ENCODE data around the gene CABCOCO1. TPM values are rescaled to one million over a fixed set of nuclear protein-coding genes. Genes with fewer than 3 reads are reported as not detected.

Gene CABCOCO1
- total and polyA plus RNA-seq, 10 of the 15 experiments (the other 5 are each of a cell fraction or from before 2014, with no cell fraction given): not detected

DNA sequence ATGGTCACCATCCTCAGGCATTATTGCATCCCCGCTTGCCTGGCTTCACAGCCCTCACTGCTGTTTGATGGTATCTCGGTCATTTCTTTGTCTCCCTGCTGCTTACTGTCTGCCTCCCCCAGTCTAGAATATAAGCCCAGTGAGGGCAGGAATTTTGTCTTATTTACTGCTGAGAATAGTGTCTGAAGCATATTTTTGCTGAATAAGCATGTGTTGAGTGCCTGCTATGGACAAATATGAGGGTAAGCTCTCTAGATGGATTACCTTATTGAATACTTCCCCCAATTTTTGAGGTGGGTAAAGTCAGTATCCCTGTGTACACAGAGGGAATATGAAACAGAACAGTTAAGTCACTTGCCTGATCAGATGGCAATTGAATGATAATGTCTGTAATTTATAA lies 36.5 kb upstream of the CABCOCO1 start (continued):
- TF ChIP-seq EP300 (IDR thresholded peaks at IDR 0.05; ENCODE audit: borderline replicate concordance in 1 of 2, control insufficient read depth in 1 of 2, low read depth in 2 of 2, low read length in 2 of 2) (no peak), CHD4 (IDR thresholded peaks at IDR 0.05) (no peak), TAF1 (IDR thresholded peaks at IDR 0.05; ENCODE audit: borderline replicate concordance, low read depth, low read length) (no peak), RELA (IDR thresholded peaks at IDR 0.05; ENCODE audit: borderline replicate concordance, partially characterized antibody) (no peak)

DNA sequence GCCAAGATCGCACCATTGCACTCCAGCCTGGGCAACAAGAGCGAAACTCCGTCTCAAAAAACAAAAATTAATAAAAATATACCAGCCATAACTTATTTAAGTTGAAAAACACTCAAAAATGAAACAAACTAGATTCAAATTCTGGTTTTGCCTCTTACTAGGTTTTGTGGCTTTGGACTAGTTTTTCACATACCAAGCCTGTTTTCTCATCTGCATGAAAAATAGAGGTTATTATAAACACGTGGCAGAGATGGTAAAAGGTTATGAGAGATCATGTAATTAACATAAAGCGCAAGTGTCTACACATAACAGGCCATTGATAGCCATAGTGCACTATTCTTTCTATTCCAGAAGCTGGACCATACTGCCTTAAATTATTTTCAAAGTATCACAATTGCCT lies 35.5 kb upstream of the CABCOCO1 start:
- DNase-seq (ENCODE audit: low read depth, low spot score) (no peak), ATAC-seq (no peak), FAIRE-seq (no peak)
- WGBS (ENCODE audit: insufficient coverage, insufficient replicate concordance, low lambda C conversion rate, missing lambda C conversion rate): 35% methylated on average over 5 of the region's 5 CpGs
- Histone ChIP-seq H4K20me1 (ENCODE audit: control insufficient read depth, insufficient read depth) (no peaks in the 10 kb centered on the region), H3K79me2 (ENCODE audit: control insufficient read depth, insufficient read depth, low read length) (no peaks in the 10 kb centered on the region), H3K27me3 (replicated peaks in 1 of 2; ENCODE audit: control insufficient read depth in 2 of 2, insufficient read depth in 2 of 2, low read length in 1 of 2) (no peaks in the 10 kb centered on the region), H3K9ac (ENCODE audit: control insufficient read depth, insufficient read depth, low read length) (no peak overlapping the region), H3K36me3 (ENCODE audit: control insufficient read depth in 2 of 2, insufficient read depth in 2 of 2, low read length in 1 of 2) (no peaks in the 10 kb centered on the region), H3K9me3 (replicated peaks; ENCODE audit: control insufficient read depth, insufficient read depth, low read length) (no peaks in the 10 kb centered on the region), H3K4me1 (ENCODE audit: control insufficient read depth, insufficient read depth, low read length) (no peaks in the 10 kb centered on the region), H3K4me2 (ENCODE audit: control insufficient read depth, insufficient read depth) (no peak overlapping the region), H3K27ac (ENCODE audit: control insufficient read depth, insufficient read depth) (no peak overlapping the region), H3K4me3 (no peak overlapping the region), H2AFZ (ENCODE audit: control insufficient read depth, low read depth, low read length) (no peak overlapping the region)
- TF ChIP-seq NRF1 (conservative IDR thresholded peaks at IDR 0.05; ENCODE audit: low read depth, low read length) (no peak), GATAD2B (conservative IDR thresholded peaks at IDR 0.05; ENCODE audit: low read depth) (no peak), FOXM1 (IDR thresholded peaks at IDR 0.05; ENCODE audit: low read depth, low read length) (no peak), TBL1XR1 (IDR thresholded peaks at IDR 0.05; ENCODE audit: low read depth, low read length) (no peak), ZNF274 (IDR thresholded peaks at IDR 0.05; ENCODE audit: insufficient read depth, insufficient read length) (no peak), NBN (IDR thresholded peaks at IDR 0.05) (no peak), BMI1 (IDR thresholded peaks at IDR 0.05; ENCODE audit: borderline replicate concordance) (no peak), NFXL1 (IDR thresholded peaks at IDR 0.05; ENCODE audit: borderline replicate concordance) (no peak), EZH2 (IDR thresholded peaks at IDR 0.05; ENCODE audit: borderline replicate concordance, control insufficient read depth, low read depth, low read length) (no peak), SMAD5 (IDR thresholded peaks at IDR 0.05; ENCODE audit: low read depth) (no peak), WRNIP1 (IDR thresholded peaks at IDR 0.05; ENCODE audit: borderline replicate concordance, low read depth, low read length) (no peak)
- TF ChIP-seq, protein P1, sequence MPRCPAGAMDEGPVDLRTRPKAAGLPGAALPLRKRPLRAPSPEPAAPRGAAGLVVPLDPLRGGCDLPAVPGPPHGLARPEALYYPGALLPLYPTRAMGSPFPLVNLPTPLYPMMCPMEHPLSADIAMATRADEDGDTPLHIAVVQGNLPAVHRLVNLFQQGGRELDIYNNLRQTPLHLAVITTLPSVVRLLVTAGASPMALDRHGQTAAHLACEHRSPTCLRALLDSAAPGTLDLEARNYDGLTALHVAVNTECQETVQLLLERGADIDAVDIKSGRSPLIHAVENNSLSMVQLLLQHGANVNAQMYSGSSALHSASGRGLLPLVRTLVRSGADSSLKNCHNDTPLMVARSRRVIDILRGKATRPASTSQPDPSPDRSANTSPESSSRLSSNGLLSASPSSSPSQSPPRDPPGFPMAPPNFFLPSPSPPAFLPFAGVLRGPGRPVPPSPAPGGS (IDR thresholded peaks at IDR 0.05; ENCODE audit: borderline replicate concordance, insufficient read depth, low read depth, low read length, poor library complexity, severe bottlenecking): no peak
- RAD21 ChIA-PET (ENCODE audit: unreplicated experiment): no interaction called here
- SMC1A ChIA-PET (ENCODE audit: uncharacterized antibody, unreplicated experiment): no interaction called here
- CTCF ChIA-PET: no interaction called here
- intact Hi-C loops (cut with micrococcal nuclease; ENCODE audit: unreplicated experiment): no loop called here
- no TSS peak for BruUV-seq (replicated peaks)
- POLR2A ChIA-PET: no interaction called here
- in situ Hi-C loops (cut with MboI): no loop called here
